Measurements from ENCODE around the gene NRXN3. TPM values are rescaled to one million over a fixed set of nuclear protein-coding genes. Genes with fewer than 3 reads are reported as not detected.

Gene NRXN3
- total and polyA plus RNA-seq, 2 donors (not counting 1 experiment from before 2014, with no cell fraction given), result not detected

- Histone ChIP-seq H4K20me1 (ENCODE audit: control insufficient read depth, insufficient read depth, low read length, poor library complexity, severe bottlenecking) (no peaks in the 10 kb centered on the region), H3K27ac (ENCODE audit: low read length in 2 of 2) (no peak overlapping the region), H3K79me2 (ENCODE audit: control insufficient read depth, insufficient read depth, low read length) (no peaks in the 10 kb centered on the region), H3K4me3 (ENCODE audit: control extremely low read depth in 1 of 5, extremely low read depth in 1 of 5, insufficient read depth in 1 of 5, low read depth in 2 of 5, low read length in 4 of 5) (no peak overlapping the region), H3K4me1 (ENCODE audit: control insufficient read depth in 2 of 2, insufficient read depth in 2 of 2, low read length in 2 of 2) (no peaks in the 10 kb centered on the region), H2AFZ (ENCODE audit: insufficient read depth, low read depth, low read length, poor library complexity, severe bottlenecking) (no peak overlapping the region), H3K27me3 (replicated peaks in 1 of 4; ENCODE audit: control extremely low read depth in 1 of 4, control insufficient read depth in 3 of 4, insufficient read depth in 4 of 4, low read length in 3 of 4) (no peaks in the 10 kb centered on the region), H3K9ac (ENCODE audit: low read length) (no peak overlapping the region), H3K4me2 (replicated peaks; ENCODE audit: low read depth, low read length, poor library complexity, severe bottlenecking) (no peak overlapping the region), H3K36me3 (replicated peaks in 1 of 2; ENCODE audit: control extremely low read depth in 1 of 2, control insufficient read depth in 1 of 2, extremely low read depth in 1 of 2, insufficient read depth in 2 of 2, low read length in 1 of 2) (no peaks in the 10 kb centered on the region), H3K9me3 (ENCODE audit: control extremely low read depth in 1 of 3, control insufficient read depth in 2 of 3, insufficient read depth in 1 of 3, low read length in 2 of 3) (no peaks in the 10 kb centered on the region)
- no peak for ATAC-seq (ENCODE audit: low read depth)
- intact Hi-C loops (cut with micrococcal nuclease), result no loop called here
- Mint-ChIP-seq H3K27me3 (no peaks in the 10 kb centered on the region), H3K4me1 (no peaks in the 10 kb centered on the region), H3K27ac (no peak overlapping the region), H3K4me3 (no peak overlapping the region), H3K9me3 (ENCODE audit: insufficient read depth) (no peaks in the 10 kb centered on the region)
- DNase-seq, result no peak
- 78% methylated on average over 4 of the region's 5 CpGs for whole genome bisulfite sequencing (ENCODE audit: insufficient coverage)
- ChIA-PET POLR2A (no interaction called here), CTCF (no interaction called here)
- no peak for TF ChIP-seq EZH2 (IDR thresholded peaks at IDR 0.05; ENCODE audit: borderline replicate concordance, insufficient read depth, low read depth, low read length, poor library complexity, severe bottlenecking)
These were observed 496.3 kb downstream of the NRXN3 start for GRCh38 chr14:78666336-78667056.

GRCh38 chr14:78667141-78667540 is 497.0 kb downstream of the NRXN3 start:
- Mint-ChIP-seq H3K27me3 (no peaks in the 10 kb centered on the region), H3K9me3 (ENCODE audit: insufficient read depth) (no peaks in the 10 kb centered on the region), H3K27ac (no peak overlapping the region), H3K4me1 (no peaks in the 10 kb centered on the region), H3K4me3 (no peak overlapping the region)
- ChIA-PET POLR2A (no interaction called here), CTCF (no interaction called here)
- WGBS (ENCODE audit: insufficient coverage), result no CpG with 5 or more reads among the region's 1 CpG
- no peaks in the 10 kb centered on the region for H4K20me1 ChIP-seq (ENCODE audit: control insufficient read depth, insufficient read depth, low read length, poor library complexity, severe bottlenecking)
- no peaks in the 10 kb centered on the region for H3K36me3 ChIP-seq (replicated peaks in 1 of 2; ENCODE audit: control extremely low read depth in 1 of 2, control insufficient read depth in 1 of 2, extremely low read depth in 1 of 2, insufficient read depth in 2 of 2, low read length in 1 of 2)
- H3K4me1 ChIP-seq (ENCODE audit: control insufficient read depth in 2 of 2, insufficient read depth in 2 of 2, low read length in 2 of 2), result no peaks in the 10 kb centered on the region
- H3K9me3 ChIP-seq (ENCODE audit: control extremely low read depth in 1 of 3, control insufficient read depth in 2 of 3, insufficient read depth in 1 of 3, low read length in 2 of 3), result no peaks in the 10 kb centered on the region
- intact Hi-C loops (cut with micrococcal nuclease), result no loop called here
- no peak for TF ChIP-seq EZH2 (IDR thresholded peaks at IDR 0.05; ENCODE audit: borderline replicate concordance, insufficient read depth, low read depth, low read length, poor library complexity, severe bottlenecking)
- TF ChIP-seq CTCF (IDR thresholded peaks at IDR 0.05), result no peak
- H2AFZ ChIP-seq (ENCODE audit: insufficient read depth, low read depth, low read length, poor library complexity, severe bottlenecking), result no peak overlapping the region
- H3K9ac ChIP-seq (ENCODE audit: low read length), result no peak overlapping the region
- no peak for ATAC-seq (ENCODE audit: low read depth)
- H3K27ac ChIP-seq (ENCODE audit: low read length in 2 of 2), result no peak overlapping the region
- no peak overlapping the region for H3K4me2 ChIP-seq (replicated peaks; ENCODE audit: low read depth, low read length, poor library complexity, severe bottlenecking)
- no peaks in the 10 kb centered on the region for H3K79me2 ChIP-seq (ENCODE audit: control insufficient read depth, insufficient read depth, low read length)
- H3K4me3 ChIP-seq (ENCODE audit: control extremely low read depth in 1 of 5, extremely low read depth in 1 of 5, insufficient read depth in 1 of 5, low read depth in 2 of 5, low read length in 4 of 5), result no peak overlapping the region
- DNase-seq, result no peak
- no peaks in the 10 kb centered on the region for H3K27me3 ChIP-seq (replicated peaks in 1 of 4; ENCODE audit: control extremely low read depth in 1 of 4, control insufficient read depth in 3 of 4, insufficient read depth in 4 of 4, low read length in 3 of 4)
